ENCODE measurements around the gene TM9SF3.
"Not testable (repeated sequence)": the region's sequence is repeated elsewhere in the genome, so short reads cannot be mapped to it uniquely, and the experiment has no call there.

The TM9SF3 gene

GRCh38 chr10:96570511-96570910, 16.3 kb downstream of the TM9SF3 start:
- no peak for DNase-seq (ENCODE audit: low read depth, low spot score)
- H3K9ac ChIP-seq (ENCODE audit: insufficient read length): no peak overlapping the region
- H3K9me3 ChIP-seq (ENCODE audit: low read depth, low read length): no peaks in the 10 kb centered on the region
- no peak overlapping the region for H3K27ac ChIP-seq
- no peak for TF ChIP-seq EZH2 (IDR thresholded peaks at IDR 0.05)
- TF ChIP-seq POLR2AphosphoS5 (IDR thresholded peaks at IDR 0.05; ENCODE audit: borderline replicate concordance, low read depth, low read length): no peak
- TF ChIP-seq FOXP2 (optimal IDR thresholded peaks at IDR 0.05; ENCODE audit: control extremely low read depth, extremely low read length, insufficient read depth): no peak
- H3K4me3 ChIP-seq: no peak overlapping the region
- H3K36me3 ChIP-seq (ENCODE audit: insufficient read depth, low read length): peaks cover 1% of the 10 kb centered on the region

- no peaks in the 10 kb centered on the region for H3K9me3 ChIP-seq (ENCODE audit: low read depth, low read length)
- no peak for DNase-seq (ENCODE audit: low read depth, low spot score)
- TF ChIP-seq POLR2AphosphoS5 (IDR thresholded peaks at IDR 0.05; ENCODE audit: borderline replicate concordance, low read depth, low read length) (no peak), EZH2 (IDR thresholded peaks at IDR 0.05) (no peak), FOXP2 (optimal IDR thresholded peaks at IDR 0.05; ENCODE audit: control extremely low read depth, extremely low read length, insufficient read depth) (no peak)
- no peak overlapping the region for H3K9ac ChIP-seq (ENCODE audit: insufficient read length)
- no peak overlapping the region for H3K27ac ChIP-seq
- no peaks in the 10 kb centered on the region; the same call in 1 of the 2 replicates for H3K36me3 ChIP-seq (ENCODE audit: insufficient read depth, low read length)
- H3K4me3 ChIP-seq: no peak overlapping the region
These were observed 18.4 kb downstream of the TM9SF3 start for GRCh38 chr10:96568402-96568801.

- Histone ChIP-seq H3K9me3 (ENCODE audit: low read depth, low read length) (no peaks in the 10 kb centered on the region), H3K4me3 (no peak overlapping the region), H3K36me3 (ENCODE audit: insufficient read depth, low read length) (no peaks in the 10 kb centered on the region; the same call in 1 of the 2 replicates), H3K27ac (no peak overlapping the region), H3K9ac (ENCODE audit: insufficient read length) (no peak overlapping the region)
- TF ChIP-seq POLR2AphosphoS5 (IDR thresholded peaks at IDR 0.05; ENCODE audit: borderline replicate concordance, low read depth, low read length) (no peak), EZH2 (IDR thresholded peaks at IDR 0.05) (no peak), FOXP2 (optimal IDR thresholded peaks at IDR 0.05; ENCODE audit: control extremely low read depth, extremely low read length, insufficient read depth) (no peak)
- no peak for DNase-seq (ENCODE audit: low read depth, low spot score)
These were observed 21.0 kb downstream of the TM9SF3 start for GRCh38 chr10:96565774-96566173.

- DNase-seq (ENCODE audit: low read depth, low spot score): no peak
- Histone ChIP-seq H3K9ac (ENCODE audit: insufficient read length) (no peak overlapping the region), H3K36me3 (ENCODE audit: insufficient read depth, low read length) (peaks cover 7% of the 10 kb centered on the region; the same call in 1 of the 2 replicates), H3K27ac (no peak overlapping the region), H3K9me3 (ENCODE audit: low read depth, low read length) (no peaks in the 10 kb centered on the region), H3K4me3 (no peak overlapping the region)
- no peak for TF ChIP-seq FOXP2 (optimal IDR thresholded peaks at IDR 0.05; ENCODE audit: control extremely low read depth, extremely low read length, insufficient read depth)
- TF ChIP-seq POLR2AphosphoS5 (IDR thresholded peaks at IDR 0.05; ENCODE audit: borderline replicate concordance, low read depth, low read length): no peak
- no peak for TF ChIP-seq EZH2 (IDR thresholded peaks at IDR 0.05)
These were observed 25.6 kb downstream of the TM9SF3 start for GRCh38 chr10:96560966-96561887.

- H3K36me3 ChIP-seq (ENCODE audit: insufficient read depth, low read length): peaks cover 7% of the 10 kb centered on the region; the same call in 1 of the 2 replicates
- DNase-seq (ENCODE audit: low read depth, low spot score): no peak
These were observed 26.3 kb downstream of the TM9SF3 start for GRCh38 chr10:96560489-96560888.

GRCh38 chr10:96556003-96556402, 30.8 kb downstream of the TM9SF3 start:
- H3K36me3 ChIP-seq (ENCODE audit: insufficient read depth, low read length): 0 out of 2 replicates have a peak, but pooled peaks cover 7% of the 10 kb centered on the region
- no peak overlapping the region for H3K9ac ChIP-seq (ENCODE audit: insufficient read length)
- no peak overlapping the region for H3K27ac ChIP-seq
- TF ChIP-seq EZH2 (IDR thresholded peaks at IDR 0.05): no peak
- no peak for TF ChIP-seq POLR2AphosphoS5 (IDR thresholded peaks at IDR 0.05; ENCODE audit: borderline replicate concordance, low read depth, low read length)
- no peak for TF ChIP-seq FOXP2 (optimal IDR thresholded peaks at IDR 0.05; ENCODE audit: control extremely low read depth, extremely low read length, insufficient read depth)
- no peak for DNase-seq (ENCODE audit: low read depth, low spot score)
- no peak overlapping the region for H3K4me3 ChIP-seq
- no peaks in the 10 kb centered on the region for H3K9me3 ChIP-seq (ENCODE audit: low read depth, low read length)

More at GRCh38 chr10:96560489-96560888, 26.3 kb downstream of the TM9SF3 start:
- TF ChIP-seq FOXP2 (optimal IDR thresholded peaks at IDR 0.05; ENCODE audit: control extremely low read depth, extremely low read length, insufficient read depth) (no peak), EZH2 (IDR thresholded peaks at IDR 0.05) (no peak), POLR2AphosphoS5 (IDR thresholded peaks at IDR 0.05; ENCODE audit: borderline replicate concordance, low read depth, low read length) (no peak)
- H3K4me3 ChIP-seq: no peak overlapping the region
- H3K9ac ChIP-seq (ENCODE audit: insufficient read length): no peak overlapping the region
- no peaks in the 10 kb centered on the region for H3K9me3 ChIP-seq (ENCODE audit: low read depth, low read length)
- H3K27ac ChIP-seq: no peak overlapping the region

GRCh38 chr10:96555330-96555729, 31.5 kb downstream of the TM9SF3 start:
- H3K9me3 ChIP-seq (ENCODE audit: low read depth, low read length): no peaks in the 10 kb centered on the region
- H3K27ac ChIP-seq: no peak overlapping the region
- no peak overlapping the region for H3K9ac ChIP-seq (ENCODE audit: insufficient read length)
- H3K4me3 ChIP-seq: no peak overlapping the region
- no peak for DNase-seq (ENCODE audit: low read depth, low spot score)
- TF ChIP-seq FOXP2 (optimal IDR thresholded peaks at IDR 0.05; ENCODE audit: control extremely low read depth, extremely low read length, insufficient read depth) (no peak), EZH2 (IDR thresholded peaks at IDR 0.05) (no peak), POLR2AphosphoS5 (IDR thresholded peaks at IDR 0.05; ENCODE audit: borderline replicate concordance, low read depth, low read length) (no peak)
- H3K36me3 ChIP-seq (ENCODE audit: insufficient read depth, low read length): 0 out of 2 replicates have a peak, but pooled peaks cover 4% of the 10 kb centered on the region

- Histone ChIP-seq H3K9me3 (ENCODE audit: low read depth, low read length) (no peaks in the 10 kb centered on the region), H3K27ac (no peak overlapping the region), H3K4me3 (no peak overlapping the region), H3K36me3 (ENCODE audit: insufficient read depth, low read length) (peaks cover 10% of the 10 kb centered on the region; the same call in 1 of the 2 replicates), H3K9ac (ENCODE audit: insufficient read length) (no peak overlapping the region)
- DNase-seq (ENCODE audit: low read depth, low spot score): no peak
- TF ChIP-seq POLR2AphosphoS5 (IDR thresholded peaks at IDR 0.05; ENCODE audit: borderline replicate concordance, low read depth, low read length) (no peak), EZH2 (IDR thresholded peaks at IDR 0.05) (no peak), FOXP2 (optimal IDR thresholded peaks at IDR 0.05; ENCODE audit: control extremely low read depth, extremely low read length, insufficient read depth) (no peak)
These were observed 38.2 kb downstream of the TM9SF3 start for GRCh38 chr10:96548589-96548988.

- not testable (repeated sequence) for H3K27ac ChIP-seq; H3K4me3 ChIP-seq; DNase-seq (ENCODE audit: low read depth, low spot score); H3K9ac ChIP-seq (ENCODE audit: insufficient read length); H3K9me3 ChIP-seq (ENCODE audit: low read depth, low read length)
- peaks cover 11% of the 10 kb centered on the region; the same call in 1 of the 2 replicates for H3K36me3 ChIP-seq (ENCODE audit: insufficient read depth, low read length)
These were observed 41.3 kb downstream of the TM9SF3 start for GRCh38 chr10:96545558-96545957.

Data from SK-N-MC (cell line).